NOMO-1 treated with DMSO at 0.1 percent for 48 hours (cell line): Measurements from ENCODE around the gene PHLDA3.
"Not testable (repeated sequence)": the region's sequence is repeated elsewhere in the genome, so short reads cannot be mapped to it uniquely, and the experiment has no call there.

Experiments used
- DNase-seq: peaks from one replicate; lab custom pipeline; 2025; ENCODE audit not compliant: unreplicated experiment; lab: John Stamatoyannopoulos, UW

The PHLDA3 gene

DNA sequence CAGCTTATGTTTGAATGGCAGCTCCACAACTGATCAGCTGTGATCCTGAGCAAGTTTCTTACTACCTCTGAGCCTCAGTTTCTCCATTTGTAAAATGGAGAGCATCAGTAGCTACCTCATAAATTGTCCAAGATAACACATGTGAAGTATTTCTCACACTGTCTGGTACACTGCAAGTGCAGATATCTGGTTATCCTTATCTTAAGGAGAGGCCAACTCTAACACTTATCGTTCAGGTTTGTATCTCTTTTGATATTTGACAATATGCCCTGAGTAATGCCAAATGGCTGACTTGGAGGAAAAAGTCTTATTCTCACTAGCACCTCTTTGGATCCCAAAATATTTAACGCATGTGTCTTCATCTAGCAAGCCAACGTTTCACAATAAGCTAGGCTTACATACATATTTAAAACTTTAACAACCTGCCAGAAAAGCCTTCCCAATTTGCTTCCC is 35.2 kb upstream of the PHLDA3 start:
- DNase-seq = no peak

- DNase-seq = no peak
These were observed 34.6 kb upstream of the PHLDA3 start for GRCh38 chr1:201503397-201504176.

GRCh38 chr1:201502511-201502857 is 33.5 kb upstream of the PHLDA3 start:
- DNase-seq = no peak

DNA sequence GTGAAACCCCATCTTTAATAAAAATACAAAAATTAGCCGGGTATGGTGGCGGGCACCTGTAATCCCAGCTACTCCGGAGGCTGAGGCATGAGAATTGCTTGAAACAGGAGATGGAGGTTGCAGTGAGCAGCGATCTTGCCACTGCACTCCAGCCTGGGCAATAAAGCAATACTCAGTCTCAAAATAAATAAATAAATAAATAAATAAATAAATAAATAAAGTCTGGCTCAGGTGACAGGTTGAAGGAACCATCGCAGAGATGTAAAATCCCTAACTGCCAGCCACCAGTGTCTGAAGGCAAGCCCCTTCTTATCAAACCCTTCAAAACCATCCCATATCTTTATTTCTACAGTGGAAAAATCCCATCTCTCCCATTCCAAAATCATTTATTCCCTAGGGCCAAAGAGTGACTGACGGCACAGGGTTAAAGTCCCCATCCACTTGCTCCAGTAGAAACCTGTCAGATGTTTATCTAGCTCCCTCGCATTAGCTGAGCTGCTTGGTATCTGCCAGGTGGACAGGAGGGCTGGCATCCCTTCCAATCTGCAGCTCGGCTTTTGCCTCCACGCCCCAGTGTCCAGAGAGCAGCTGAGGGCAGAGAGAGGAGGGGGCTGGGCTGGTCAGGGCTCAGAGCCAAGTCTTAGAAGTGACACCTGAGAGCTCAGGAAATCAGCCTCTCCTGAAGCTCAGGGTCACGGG is 33.0 kb upstream of the PHLDA3 start:
- DNase-seq = no peak

- no peak for DNase-seq
These were observed 32.2 kb upstream of the PHLDA3 start for GRCh38 chr1:201501144-201501543.

GRCh38 chr1:201500670-201501120 is 31.7 kb upstream of the PHLDA3 start:
- no peak for DNase-seq

- no peak for DNase-seq
These were observed 31.0 kb upstream of the PHLDA3 start for GRCh38 chr1:201499795-201500669.

GRCh38 chr1:201499191-201499590 is 30.2 kb upstream of the PHLDA3 start:
- DNase-seq = no peak

- no peak for DNase-seq
These were observed 29.6 kb upstream of the PHLDA3 start for GRCh38 chr1:201498621-201499020.

- DNase-seq = no peak
These were observed 29.0 kb upstream of the PHLDA3 start for GRCh38 chr1:201497935-201498509.

DNA sequence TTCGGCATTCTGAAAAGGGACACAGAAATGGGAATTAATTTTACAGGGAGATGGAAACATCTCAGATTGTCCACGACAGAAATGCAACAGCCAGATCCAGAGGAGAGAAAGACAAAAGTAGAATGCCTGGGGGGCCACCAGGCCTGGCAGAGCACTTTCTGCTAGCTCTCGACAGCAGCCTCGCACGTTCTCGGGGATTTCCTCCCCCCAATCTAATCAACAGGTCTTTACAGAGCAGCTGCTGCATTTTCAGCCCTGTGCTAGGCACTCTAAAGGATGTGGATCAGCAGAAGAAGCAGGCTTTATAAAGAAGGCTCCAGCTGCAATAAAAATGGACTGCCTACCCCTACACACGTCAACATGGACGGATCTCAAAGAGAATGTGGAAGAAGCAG is 27.3 kb upstream of the PHLDA3 start:
- DNase-seq = no peak

DNA sequence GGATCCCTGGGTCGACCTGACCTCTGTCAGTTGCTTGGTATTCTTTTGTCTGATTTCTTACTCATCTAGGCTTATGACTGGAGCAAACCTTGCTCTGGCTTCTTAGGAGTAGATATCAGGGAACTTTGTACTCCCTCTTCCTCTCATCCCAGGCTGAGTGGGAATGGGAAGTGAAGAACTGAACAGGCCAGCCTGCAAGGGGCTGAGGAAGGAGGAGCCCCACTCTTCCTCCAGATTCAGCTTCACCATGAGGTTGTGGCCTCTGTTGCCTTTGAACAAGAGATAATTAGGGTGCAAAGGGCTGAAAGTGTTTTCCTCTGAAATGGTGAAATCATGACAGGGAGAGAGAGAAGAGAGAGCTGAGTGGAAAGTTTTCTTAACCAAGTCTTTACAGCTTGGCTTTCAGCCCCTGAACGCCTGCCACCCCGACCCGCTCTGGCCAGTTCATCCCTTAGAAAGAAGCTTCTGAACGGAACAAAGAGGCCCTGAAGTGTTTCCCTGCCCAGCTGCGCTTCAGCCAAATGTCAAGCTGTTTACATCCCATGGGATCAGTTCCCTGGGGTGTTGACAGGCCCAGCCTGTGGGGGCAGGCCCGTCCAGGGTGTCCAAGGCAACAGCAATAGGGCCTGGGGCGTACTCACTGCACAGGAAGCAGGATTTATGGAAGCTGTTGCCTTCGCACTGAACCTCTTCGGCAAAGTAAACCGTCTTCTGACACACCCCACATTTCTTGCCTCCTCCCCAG is 26.7 kb upstream of the PHLDA3 start:
- no peak for DNase-seq

GRCh38 chr1:201493757-201494617 is 25.0 kb upstream of the PHLDA3 start:
- DNase-seq = no peak

GRCh38 chr1:201493026-201493656 is 24.2 kb upstream of the PHLDA3 start:
- not testable (repeated sequence) for DNase-seq

- DNase-seq = no peak
These were observed 23.0 kb upstream of the PHLDA3 start for GRCh38 chr1:201491896-201492511.

DNA sequence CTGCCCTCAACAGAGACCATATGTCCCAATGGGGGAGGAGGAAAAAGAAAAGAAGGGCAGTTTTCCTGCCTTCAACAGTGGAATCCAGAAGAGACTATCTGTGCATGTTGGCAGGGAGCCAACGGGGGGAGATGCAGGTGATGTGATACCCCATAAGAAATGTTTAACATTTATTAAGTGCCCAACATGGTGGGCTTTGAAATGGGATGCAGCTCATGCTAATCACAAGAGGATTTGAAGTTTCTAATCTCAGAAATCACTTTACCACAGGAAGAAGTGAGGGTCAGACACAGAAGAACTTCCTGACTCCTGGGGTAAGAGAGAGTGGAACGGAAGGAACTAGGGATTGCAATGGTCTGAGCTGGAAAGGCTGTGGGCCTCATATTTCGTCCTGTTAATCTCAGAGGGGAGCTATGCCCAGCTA is 21.7 kb upstream of the PHLDA3 start:
- no peak for DNase-seq

- DNase-seq = peak; percentile 26
These were observed 20.8 kb upstream of the PHLDA3 start for GRCh38 chr1:201489643-201490261.
